GM06990 (cell line): ENCODE data around the gene CASTOR1.

Source experiments
- DNase-seq: peaks from one replicate; pipeline ENCODE4 v3.0.0-alpha.2; 2011; ENCODE audit not compliant: insufficient read length; ENCODE audit errors: extremely low read depth
- H3K27me3 ChIP-seq: replicated peaks from 2 replicates; pipeline ENCODE4 v1.6.0; 2011; ENCODE audit warnings: low read length; ENCODE audit not compliant: control insufficient read depth, insufficient read depth
- H3K36me3 ChIP-seq: 2 replicates; pipeline ENCODE4 v1.5.1; 2011; ENCODE audit warnings: low read length; ENCODE audit not compliant: control insufficient read depth, insufficient read depth
- H3K4me3 ChIP-seq: replicated peaks from 2 replicates; pipeline ENCODE4 v1.5.1; 2011; ENCODE audit warnings: low read depth, mild to moderate bottlenecking, control low read depth, low read length
- CTCF ChIP-seq: IDR thresholded peaks from 2 replicates; pipeline ENCODE4 v1.5.1; 2011; ENCODE audit warnings: low read length, control low read depth, mild to moderate bottlenecking, inconsistent platforms; ENCODE audit not compliant: insufficient read depth, poor library complexity, severe bottlenecking

The CASTOR1 gene

GRCh38 chr22:30324014-30324730 lies 34.9 kb upstream of the CASTOR1 start:
- H3K36me3 ChIP-seq: peaks cover 10% of the 10 kb centered on the region
- no peaks in the 10 kb centered on the region for H3K27me3 ChIP-seq
- DNase-seq: no peak
- H3K4me3 ChIP-seq: peak overlapping the region; percentile 78; the same call in 1 of the 2 replicates
- TF ChIP-seq CTCF: no peak

GRCh38 chr22:30323246-30323645 lies 33.9 kb upstream of the CASTOR1 start:
- no peak for DNase-seq
- no peak for TF ChIP-seq CTCF
- no peaks in the 10 kb centered on the region for H3K27me3 ChIP-seq
- H3K36me3 ChIP-seq: peaks cover 10% of the 10 kb centered on the region
- H3K4me3 ChIP-seq: no peak overlapping the region

DNA sequence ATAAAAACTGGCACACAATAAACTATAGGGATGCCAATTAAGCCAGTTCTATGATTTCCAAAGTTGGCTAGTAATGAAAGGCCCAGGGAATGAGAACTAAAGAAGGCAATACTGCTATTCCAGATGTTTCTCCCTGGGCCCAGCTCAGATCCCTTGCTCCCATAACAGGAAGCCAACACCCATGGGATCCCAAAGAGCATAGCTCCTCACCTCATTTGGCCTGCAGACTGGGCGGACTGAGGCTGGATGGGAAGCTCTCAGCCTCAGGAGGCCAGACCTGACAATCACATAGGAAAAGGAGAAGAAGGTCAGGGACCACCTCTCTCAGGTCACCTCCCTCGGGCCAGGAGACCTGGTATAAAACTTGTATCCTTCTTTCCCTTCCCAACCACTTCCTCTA lies 32.2 kb upstream of the CASTOR1 start:
- Histone ChIP-seq H3K4me3 (no peak overlapping the region), H3K27me3 (no peaks in the 10 kb centered on the region), H3K36me3 (peaks cover 12% of the 10 kb centered on the region)
- DNase-seq: no peak
- no peak for TF ChIP-seq CTCF

GRCh38 chr22:30320021-30320556 lies 30.8 kb upstream of the CASTOR1 start:
- peaks cover 12% of the 10 kb centered on the region for H3K36me3 ChIP-seq
- no peak for DNase-seq

GRCh38 chr22:30318799-30319419 lies 29.6 kb upstream of the CASTOR1 start:
- Histone ChIP-seq H3K27me3 (no peaks in the 10 kb centered on the region), H3K36me3 (peaks cover 10% of the 10 kb centered on the region), H3K4me3 (no peak overlapping the region)
- DNase-seq: no peak
- no peak for TF ChIP-seq CTCF

More at GRCh38 chr22:30320021-30320556, 30.8 kb upstream of the CASTOR1 start:
- no peak overlapping the region for H3K4me3 ChIP-seq
- TF ChIP-seq CTCF: no peak
- H3K27me3 ChIP-seq: no peaks in the 10 kb centered on the region
